GM12892 (cell line): ENCODE data around the gene ACTRT3.

Experiments
- POLR2A ChIP-seq: IDR thresholded peaks from 2 replicates; pipeline ENCODE4 v1.6.1; 2011; ENCODE audit warnings: low read depth, low read length, control low read depth
- POLR2AphosphoS5 ChIP-seq: IDR thresholded peaks from 2 replicates; pipeline ENCODE4 v1.6.1; 2011; ENCODE audit warnings: low read depth, low read length, control low read depth

- TF ChIP-seq POLR2AphosphoS5: no peak; the same call in 1 of the 2 replicates
- TF ChIP-seq POLR2A: no peak
These were observed 21.5 kb upstream of the ACTRT3 start for GRCh38 chr3:169790687-169791429.
